Iris pigment epithelial cell (primary cell): ENCODE data around the gene ZNF384.

Experiments used
- DNase-seq: peaks from one replicate; pipeline ENCODE4 v3.0.0-alpha.2; 2011; ENCODE audit warnings: low read depth

The ZNF384 gene

DNA sequence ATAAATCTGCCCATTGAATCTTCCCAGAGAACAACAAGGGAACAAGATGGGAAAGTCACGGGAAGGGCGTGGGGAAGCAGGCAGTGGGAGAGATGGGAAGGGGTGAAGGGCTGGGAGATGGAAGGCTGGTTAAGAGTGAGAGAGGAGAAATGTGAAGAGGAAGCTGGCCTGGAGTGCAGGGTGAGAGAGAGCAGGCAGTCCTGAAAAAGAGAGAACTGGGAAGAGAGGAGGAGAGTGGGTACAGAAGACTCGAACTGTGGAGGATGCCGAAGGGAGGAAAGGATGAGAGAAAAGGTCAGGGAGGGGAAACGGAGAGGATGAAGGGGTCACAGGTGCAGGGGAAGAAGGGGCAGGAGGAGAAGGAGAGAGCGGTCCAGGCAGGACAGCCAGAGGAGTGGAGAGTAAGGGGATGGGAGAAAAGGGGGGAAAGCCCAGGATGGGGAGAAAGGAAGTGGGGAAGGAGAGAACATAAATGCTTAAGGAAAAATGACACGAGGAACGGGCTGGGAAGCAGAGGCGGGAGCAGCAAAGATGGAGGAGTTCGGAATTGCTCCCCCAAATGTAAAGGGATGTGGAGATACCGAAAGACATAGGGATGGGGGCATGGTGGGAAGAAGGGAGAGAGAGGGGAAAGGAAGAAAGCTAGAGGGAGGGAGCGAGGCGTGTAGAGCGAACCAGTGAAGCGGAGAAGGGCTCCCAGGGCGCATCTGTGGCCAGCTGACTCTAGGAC is 10.2 kb upstream of the ZNF384 start:
- no peak for DNase-seq

DNA sequence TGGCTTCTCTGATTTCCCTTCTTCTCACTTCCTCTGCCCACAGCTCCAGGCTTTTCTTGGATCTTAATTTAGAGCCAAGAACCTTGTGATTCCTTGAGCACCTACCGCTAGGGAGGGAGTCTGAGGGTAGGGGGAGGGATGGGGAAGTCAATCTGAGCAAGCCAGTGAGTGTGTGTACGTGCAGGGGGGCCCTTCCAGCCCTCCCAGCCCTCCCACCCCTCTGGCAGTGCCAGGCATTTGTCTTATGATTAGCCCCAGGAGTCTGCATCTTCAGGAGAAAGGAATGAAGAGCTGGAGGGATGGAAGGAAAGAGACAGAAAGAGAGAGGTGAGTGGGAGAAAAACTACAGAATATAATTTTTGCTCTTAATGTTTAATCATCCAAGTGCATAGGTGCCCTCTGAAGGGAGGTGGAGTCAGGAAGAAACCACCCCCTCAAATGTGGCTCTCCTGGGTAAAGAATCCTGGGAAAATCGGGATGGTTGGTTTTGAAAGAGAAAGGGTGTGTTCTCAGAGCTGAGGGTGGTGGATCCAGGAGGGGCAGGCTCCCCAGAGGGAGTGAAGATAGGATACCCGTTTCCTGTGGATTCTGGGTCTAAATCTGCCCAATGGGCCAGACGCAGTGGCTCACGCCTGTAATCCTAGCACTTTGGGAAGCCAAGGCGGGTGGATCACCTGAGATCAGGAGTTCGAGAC is 9.3 kb upstream of the ZNF384 start:
- no peak for DNase-seq

DNA sequence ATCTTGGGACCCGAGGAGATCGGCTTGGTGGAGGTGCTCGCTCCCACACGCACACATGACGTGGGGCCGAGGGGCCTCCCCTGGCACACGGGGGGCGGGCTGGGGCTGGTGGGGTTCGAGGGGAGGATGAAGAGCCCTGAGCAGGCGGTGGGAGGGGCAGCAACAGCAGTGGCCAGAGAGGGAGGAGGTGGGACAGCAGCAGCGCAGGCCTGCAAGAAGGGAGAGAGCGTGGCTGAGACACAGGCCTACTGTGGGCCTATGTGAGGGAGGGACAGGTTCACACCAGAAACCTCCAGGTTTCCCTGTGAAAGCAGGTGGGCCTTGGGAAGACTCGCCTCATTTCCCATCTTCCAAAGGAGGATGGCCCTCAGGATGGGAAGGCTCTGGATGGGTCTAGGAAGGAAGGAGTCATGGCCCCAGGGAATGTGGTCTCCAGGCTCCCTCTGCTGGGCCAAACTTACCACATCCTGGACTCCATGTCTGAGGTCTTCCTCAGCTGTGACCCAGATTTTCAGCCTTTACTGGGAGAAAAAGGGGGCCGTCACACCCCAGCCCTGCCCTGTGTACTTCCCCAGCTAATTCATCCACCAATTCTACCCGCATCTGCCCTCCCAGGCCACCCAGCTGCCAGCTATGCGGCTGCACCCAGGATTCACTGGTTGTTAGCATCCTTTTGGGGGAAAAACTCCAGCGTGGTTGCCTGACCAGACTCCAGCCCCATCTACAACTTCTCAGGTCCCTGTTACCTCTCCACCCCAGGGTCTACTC is 8.6 kb upstream of the ZNF384 start:
- peak; percentile 59 for DNase-seq

DNA sequence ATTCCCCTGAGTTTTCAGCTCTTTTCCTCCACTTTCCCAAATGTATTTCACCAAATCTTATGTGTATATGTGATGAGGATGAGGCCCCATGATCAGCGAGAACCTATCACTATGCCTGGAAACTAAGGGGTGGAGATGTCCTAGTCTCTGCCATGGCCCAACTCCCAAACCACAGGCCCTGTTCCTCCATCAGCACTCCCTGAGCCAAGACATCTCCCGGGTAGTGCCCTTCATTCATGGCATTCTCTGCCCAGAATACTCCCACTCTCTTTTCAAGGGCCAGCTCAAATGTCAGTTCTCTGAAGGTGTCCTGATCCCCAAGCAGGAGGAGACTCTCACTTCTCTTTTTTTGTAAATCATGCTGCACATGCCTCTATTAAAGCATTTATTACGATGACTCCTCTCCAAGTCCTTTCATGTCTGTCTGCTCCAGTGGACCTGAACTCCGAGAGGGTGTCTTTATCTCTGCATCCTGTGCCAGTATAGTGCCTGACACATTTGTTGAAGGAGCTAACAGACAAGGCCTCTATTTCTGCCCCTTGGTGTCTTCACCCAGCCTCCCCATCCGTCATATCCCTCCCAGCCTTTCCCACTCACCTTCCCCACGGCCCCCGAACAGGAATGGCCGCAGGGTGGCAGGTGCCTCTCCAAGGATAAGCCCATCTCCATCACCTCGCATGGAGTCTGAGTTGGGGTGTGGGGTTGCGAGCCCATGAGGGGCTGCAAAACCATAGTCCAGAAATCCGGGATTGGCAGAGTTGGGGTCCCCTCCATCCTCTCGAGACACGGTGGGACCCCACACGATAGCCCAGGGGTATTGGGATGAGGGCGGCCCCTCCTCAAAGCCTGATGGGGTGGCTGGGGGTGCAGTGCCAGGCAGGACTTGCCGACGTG is 7.8 kb upstream of the ZNF384 start:
- no peak for DNase-seq

DNA sequence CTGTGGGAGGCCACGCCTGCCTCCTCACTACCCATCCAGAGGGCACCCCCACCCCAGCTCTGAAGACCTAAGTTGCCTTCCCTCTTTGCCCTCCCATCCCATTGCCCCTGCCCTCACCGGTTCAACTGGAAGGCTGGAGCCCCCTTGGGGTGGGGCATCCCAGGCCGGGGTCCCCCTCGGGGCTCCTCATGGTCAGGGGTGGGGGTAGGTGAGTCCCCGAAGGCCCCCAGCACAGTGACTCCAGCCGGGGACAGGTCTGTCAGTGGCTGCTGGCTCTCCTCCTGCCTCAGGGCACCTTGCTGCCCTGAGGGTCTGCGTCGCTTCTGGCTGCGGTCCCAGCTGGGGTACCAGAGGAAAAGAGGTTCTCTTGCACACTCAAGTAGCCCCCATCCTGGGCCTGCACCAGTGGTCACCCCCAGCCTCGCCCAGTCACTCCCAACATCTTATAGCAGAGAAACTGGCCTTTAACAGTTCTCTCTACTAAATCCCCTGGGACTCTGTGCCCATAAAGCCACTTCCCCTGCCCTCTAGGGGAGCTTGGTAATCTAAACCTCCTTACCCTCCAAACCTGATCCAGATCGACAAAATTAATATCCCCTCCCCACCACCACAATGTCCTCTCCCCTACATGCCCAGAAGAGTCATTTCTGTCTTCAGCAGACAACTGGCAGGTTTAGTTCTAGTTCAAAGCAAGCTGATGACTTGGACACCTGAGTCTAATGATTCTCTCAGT is 6.3 kb upstream of the ZNF384 start:
- DNase-seq: no peak

DNA sequence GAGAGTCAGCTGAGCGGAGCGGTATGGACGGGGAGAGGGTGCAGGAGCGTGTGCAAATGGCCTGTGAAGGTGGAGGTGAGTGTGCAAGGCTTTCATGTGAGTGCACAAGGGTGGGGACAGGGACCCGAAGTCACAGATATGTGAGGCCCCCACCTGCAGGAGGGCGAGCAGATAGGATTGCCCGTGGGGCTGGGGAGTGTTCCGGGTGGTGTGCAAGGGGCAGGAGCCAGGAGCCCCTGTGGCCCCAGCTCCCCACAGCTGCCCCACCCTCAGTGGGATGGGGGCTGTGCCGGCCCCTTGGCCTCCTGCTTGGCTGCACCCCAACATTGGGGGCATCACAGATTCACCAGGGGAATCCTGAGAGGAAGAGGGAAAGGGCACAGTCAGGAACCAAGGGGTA is 5.5 kb upstream of the ZNF384 start:
- DNase-seq: no peak

DNA sequence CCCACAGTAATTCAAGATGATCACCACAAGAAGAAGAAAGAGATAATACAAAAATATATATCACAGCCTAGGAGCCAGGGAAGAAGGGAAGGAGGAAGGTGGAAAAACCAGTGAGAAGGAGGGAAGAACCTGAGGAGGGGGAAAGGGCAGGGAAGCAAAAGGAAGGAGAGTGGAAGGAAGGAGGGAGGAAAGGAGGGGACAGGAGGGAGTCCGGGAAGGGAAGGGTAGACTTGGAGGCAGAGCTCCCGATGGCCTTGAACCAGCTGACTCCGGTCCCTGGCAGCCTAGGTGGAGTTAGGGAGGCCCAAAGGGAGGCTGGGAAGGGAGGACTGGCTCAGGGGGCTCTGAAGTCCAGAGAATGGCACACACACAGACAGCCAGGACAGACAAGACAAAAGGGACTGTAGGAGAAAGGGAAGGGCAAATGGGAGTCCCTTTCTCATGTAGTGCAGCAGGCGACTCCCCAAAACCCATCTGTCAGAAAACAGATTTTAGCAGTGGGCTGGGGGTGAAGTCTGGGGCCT is 4.7 kb upstream of the ZNF384 start:
- DNase-seq: no peak

DNA sequence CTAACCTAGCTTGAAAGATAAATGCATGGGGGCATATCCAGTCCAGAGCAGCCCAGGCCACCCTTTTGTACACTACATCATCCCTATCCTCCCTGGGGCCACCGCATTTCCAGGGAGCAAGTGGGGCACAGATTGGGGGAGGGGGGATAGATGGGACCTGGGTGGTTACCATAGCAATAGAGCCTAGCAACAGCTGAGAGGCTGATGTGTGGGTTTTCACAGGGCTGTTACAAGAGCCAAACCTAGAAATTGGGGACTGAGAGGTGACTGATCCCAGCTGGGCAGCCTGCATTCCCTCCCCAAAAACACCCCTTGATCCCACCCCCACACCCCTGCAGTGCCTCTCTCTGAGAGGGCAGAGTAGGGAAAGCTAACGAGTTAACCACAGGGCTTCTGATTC is 3.7 kb upstream of the ZNF384 start:
- no peak for DNase-seq

DNA sequence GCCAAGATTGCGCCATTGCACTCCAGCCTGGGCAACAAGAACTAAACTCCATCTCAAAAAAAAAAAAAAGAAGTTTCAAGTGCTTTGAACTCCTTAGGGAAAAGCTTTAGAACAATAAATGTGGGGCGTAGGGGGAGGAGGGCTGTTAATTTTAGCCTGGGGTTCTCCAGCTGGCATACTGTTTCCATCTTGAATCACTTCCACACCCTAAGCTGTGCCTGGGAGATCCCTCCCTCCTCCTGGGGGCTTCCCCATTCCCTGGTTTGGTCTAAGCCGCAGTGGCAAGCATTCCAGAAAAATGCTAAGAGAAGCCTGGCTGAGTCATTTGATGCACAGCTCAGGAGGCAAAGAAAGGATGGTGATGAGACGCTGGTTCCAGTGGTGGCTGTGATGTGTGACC is 2.3 kb upstream of the ZNF384 start:
- no peak for DNase-seq

DNA sequence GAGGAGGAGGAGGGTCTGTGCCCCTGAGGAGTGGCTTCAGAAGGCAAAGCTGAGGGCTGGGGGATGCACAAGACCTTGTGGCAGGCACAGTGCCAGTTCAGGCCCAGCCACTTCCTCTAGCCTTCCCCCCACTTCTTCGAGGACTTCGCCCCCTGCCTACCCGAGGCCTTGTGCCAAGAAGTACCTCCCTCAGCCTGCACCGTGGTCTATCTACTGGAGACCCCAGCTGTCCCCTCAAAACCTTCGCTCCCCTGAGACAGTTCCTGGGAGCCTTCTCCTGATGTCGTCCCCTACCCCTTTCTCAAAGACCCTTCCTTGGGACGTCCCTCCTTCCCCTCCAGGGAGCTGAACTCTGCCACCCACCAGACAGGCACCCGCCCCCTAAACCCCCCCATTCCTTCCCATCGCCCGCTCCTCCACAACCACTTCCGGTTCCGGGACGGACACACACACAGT is 604 bp downstream of the ZNF384 start:
- DNase-seq: no peak

DNA sequence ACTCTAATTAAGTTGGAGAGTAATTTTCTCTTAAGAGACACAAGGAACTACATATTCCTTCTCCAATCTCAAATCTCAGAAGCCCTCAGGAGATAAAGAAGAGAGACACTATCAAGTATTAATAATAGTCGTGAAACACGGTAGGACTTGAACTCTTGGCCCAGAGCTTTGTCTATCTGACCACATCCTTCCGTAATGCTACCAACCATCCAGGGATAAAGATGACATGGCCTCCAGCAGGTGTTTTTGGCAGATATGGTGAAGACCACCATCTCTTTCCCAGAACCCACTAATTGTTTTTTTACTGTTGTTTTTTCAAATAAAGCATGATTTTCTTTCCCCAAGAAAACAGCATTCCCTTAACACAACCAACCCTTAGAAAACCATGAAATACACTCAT is 3.4 kb downstream of the ZNF384 start:
- no peak for DNase-seq

DNA sequence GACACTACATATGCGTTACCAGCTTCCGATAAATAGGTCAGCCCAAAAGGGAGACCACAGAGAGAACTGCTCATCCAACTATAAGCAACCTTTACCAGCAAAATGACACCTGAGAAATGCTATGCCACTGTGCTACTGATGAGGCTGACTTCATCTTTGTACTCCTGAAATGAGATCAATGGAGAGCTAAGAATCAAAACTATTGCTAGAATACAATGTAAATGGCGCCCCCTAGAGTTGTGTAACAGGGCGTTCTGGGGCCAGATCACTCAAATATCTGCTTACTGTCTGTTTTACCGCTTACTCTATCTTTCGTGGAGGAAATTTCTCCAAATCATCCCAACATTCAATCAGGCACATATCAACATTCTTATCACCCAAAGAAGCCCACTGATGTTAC is 4.6 kb downstream of the ZNF384 start:
- DNase-seq: no peak

DNA sequence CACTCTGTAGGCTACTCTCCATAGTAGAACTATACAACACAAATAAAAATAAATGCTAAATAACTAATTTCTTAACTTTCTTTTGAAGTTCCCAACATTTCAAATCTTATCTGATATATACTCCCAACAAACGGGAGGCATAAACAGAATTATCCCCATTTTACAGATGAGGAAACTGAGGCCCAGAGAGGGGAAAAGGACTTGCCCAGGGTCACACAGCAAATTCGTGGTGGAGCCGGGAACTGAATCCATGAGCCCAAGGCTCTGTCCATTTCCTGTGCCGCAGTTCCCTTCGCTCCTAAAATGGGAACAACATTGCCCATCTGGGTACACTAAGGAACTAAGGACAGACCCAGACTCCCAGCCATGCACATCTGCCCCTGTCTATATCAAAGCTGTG is 12.2 kb downstream of the ZNF384 start:
- no peak for DNase-seq

DNA sequence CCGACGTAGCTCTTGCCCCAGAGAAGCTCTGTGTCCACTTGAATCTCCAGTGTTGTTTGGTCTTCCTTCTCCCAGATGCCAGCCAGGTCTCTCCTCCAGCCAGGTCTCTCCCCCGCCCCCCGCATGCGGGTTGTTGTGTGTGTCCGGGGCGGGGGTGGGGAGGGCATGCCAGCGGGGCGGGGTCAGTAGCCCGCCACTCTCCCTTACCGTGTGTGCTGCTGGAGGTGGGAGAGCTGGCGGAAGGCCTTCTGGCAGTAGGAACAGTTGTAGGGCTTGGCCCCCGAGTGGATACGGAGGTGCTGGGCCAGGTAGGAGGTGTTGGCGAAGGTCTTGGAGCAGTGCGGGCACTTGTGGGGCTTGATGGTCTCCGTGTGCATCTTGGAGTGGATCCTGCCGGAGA is 17.0 kb downstream of the ZNF384 start:
- DNase-seq: no peak

DNA sequence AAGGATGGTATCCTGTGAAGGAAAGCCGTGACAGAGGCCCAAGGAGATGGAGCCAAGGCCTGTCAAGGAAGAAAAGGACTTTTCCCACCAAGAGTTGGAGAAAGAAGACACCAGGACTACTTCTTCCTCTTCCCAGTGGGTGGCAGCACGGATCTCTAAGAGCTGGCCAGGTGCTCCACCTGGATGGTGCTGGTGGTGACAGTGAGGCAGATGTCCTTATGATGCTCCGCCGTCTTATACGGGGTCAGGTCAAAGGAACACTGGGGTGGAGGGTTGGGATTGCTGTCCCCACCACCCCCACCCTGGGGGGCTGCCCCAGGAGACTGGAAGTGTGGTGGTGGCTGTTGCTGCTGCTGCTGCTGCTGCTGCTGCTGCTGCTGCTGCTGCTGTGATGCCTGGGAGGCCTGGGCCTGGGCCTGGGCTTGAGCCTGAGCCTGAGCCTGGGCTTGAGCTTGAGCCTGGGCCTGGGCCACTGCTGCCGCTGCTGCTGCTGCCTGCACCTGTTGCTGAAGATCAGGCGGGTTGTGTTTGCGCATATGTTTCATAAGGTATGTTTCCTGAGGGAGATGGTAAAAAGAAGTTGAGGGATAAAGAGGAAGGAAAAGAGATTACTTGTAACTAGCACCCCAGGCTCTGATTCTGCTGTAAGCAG is 21.5 kb downstream of the ZNF384 start:
- DNase-seq: no peak

DNA sequence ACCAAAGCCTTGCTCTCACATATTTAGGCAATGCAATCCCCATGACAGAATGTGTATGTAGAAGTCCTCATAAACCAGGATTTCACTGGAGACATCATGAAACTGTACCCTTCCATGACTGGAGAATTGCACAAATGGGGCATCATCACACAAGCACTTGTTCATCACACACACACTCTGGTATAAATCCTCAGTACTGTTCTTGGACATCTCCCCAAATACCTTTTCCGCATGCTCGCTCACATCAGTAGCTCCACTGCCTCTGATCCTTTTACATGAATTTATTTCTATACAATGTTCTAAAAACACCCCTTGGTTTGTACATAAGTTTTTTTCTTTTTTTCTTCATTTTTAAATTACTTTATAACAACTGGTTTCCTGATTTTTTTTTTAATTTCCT is 23.0 kb downstream of the ZNF384 start:
- peak; percentile 23 for DNase-seq

DNA sequence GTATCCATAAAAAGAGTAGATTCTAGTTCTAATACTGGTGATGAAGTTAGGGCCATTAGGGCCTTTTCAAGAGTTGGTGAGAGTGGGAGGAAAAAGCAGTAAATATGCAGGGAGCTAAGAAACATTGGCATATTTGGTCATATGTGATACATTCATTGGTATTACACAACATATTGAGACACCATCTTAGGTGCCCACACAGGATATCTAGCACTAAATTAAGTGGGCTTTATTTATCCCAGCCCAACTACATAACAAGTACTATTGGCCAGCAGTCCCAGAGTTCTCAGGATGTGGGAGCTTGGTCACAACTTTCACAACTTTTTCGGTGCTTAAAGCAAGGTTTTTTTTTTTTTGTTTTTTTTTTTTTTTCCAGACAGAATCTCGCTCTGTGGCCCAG is 24.3 kb downstream of the ZNF384 start:
- DNase-seq: peak; percentile 9

DNA sequence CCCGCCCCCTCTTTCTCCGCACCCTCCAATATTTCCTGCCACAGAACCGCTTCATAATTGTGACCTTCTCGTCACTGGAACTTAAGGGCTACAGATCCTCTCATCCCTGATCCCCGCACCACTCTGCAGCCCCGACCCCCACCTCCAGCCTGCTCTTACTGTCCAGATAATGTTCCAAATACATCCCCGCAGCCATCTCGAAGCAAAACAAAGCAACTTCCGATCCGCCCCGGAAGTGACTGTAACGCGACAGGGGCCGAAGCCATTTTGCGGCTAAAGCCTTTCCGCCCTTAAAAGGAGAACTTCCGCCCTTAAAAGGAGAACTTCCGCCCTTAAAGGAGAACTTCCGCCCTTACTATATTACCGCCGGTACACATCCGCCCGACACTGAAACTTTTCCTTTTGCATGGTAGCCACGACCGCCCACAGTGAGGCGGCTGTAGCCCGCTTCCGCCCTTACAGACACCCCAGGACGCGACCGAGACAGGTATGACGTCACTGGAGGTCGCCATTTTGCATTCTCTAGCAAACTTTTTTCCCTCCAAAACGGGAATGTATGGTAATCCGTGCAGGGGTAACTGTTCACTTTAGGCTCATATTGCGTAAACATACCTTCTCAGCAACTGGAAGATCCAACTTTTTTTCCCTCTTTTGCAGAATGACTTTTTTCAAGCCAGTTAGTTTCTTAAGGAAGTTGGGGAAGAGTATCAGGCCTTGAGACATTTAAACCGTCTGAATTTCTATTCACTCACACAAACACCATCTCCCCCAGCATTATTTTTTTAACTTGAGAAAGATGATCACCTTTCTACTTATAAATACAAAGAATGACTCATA is 26.1 kb downstream of the ZNF384 start, which contains the start of gene ING4:
ING4 (minus strand) TSS at position 214 of the 837 bp plus-strand sequence; CDS start at position 196, 18 bp downstream.
- peak; percentile 100 for DNase-seq

DNA sequence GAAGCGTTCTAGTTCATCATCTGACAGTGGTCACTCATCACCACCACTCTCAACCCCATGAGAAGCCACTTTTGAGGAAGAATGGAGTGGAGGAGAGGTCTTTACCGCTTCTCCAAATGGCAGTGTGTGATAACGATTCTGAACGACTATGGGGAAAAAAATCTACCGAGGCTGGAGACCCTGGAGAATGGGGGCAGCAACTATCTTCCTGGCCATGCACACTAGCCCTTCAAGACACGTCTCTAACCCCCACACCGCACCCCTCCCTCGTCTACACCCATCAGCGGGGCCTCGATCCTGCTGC is 26.6 kb downstream of the ZNF384 start:
- no peak for DNase-seq

DNA sequence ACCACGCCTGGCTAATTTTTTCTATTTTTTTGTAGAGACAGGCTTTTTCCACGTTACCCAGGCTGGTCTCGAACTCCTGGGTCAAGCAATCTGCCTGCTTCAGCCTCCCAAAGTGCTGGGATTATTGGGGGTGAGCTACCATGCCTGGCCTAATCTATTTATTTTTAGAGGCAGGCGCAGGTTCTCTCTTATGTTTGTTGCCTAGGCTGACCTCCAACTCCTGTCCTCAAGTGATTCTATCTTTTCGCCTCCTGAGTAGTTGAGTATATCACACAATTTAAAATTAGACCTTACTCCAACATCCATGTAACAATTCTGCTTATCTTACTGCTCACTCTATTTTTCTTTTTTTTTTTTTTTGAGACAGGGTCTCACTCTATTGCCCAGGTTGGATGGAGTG is 35.2 kb downstream of the ZNF384 start:
- DNase-seq: no peak
